GM12878 (cell line): ENCODE measurements around the gene PRKCE.

Experiments
- ASH2L ChIP-seq: fragments of 300-600, 200-600 bp; sonication (generic); IDR thresholded peaks from 2 replicates; pipeline ENCODE4 v1.6.1; 2017; ENCODE audit warnings: low read depth, mild to moderate bottlenecking, borderline replicate concordance
- CBX5 ChIP-seq: sonication (generic); IDR thresholded peaks from 2 replicates; pipeline ENCODE4 v1.6.1; 2016; ENCODE audit warnings: low read depth, moderate library complexity, mild to moderate bottlenecking, inconsistent platforms
- EZH2 ChIP-seq: IDR thresholded peaks from 2 replicates; pipeline ENCODE4 v1.6.1; 2012; ENCODE audit warnings: low read depth, mild to moderate bottlenecking, control low read depth, inconsistent platforms, low read length, borderline replicate concordance; ENCODE audit not compliant: control insufficient read depth
- FOXM1 ChIP-seq: IDR thresholded peaks from 2 replicates; pipeline ENCODE4 v1.6.1; 2012; ENCODE audit warnings: low read depth, mild to moderate bottlenecking, inconsistent platforms, low read length, moderate library complexity
- NRF1 ChIP-seq: conservative IDR thresholded peaks from 2 replicates; pipeline ENCODE4 v1.6.1; 2011; ENCODE audit warnings: mild to moderate bottlenecking, low read depth, low read length, improper control_type of control experiment
- POLR2A ChIP-seq: IDR thresholded peaks from 2 replicates; pipeline ENCODE4 v1.6.1; 2011; ENCODE audit warnings: low read depth, mild to moderate bottlenecking, low read length
- TF ChIP-seq, protein P1 (sequence below), 3 experiments: IDR thresholded peaks in 2 of 3; conservative IDR thresholded peaks in 1 of 3; 2 replicates each; pipeline ENCODE4 v1.5.1; 2011; ENCODE audit warnings: low read depth in 3 of 3, low read length in 3 of 3, mild to moderate bottlenecking in 3 of 3, control low read depth in 2 of 3, moderate library complexity in 2 of 3, inconsistent platforms in 1 of 3, mixed read lengths in 1 of 3; ENCODE audit not compliant: control insufficient read depth in 2 of 3, insufficient read depth in 1 of 3; ENCODE audit errors: extremely low read depth in 1 of 3
- TF ChIP-seq, protein P2 (sequence below): IDR thresholded peaks from 2 replicates; pipeline ENCODE4 v1.6.1; 2012; ENCODE audit warnings: mild to moderate bottlenecking, low read depth, low read length

DNA sequence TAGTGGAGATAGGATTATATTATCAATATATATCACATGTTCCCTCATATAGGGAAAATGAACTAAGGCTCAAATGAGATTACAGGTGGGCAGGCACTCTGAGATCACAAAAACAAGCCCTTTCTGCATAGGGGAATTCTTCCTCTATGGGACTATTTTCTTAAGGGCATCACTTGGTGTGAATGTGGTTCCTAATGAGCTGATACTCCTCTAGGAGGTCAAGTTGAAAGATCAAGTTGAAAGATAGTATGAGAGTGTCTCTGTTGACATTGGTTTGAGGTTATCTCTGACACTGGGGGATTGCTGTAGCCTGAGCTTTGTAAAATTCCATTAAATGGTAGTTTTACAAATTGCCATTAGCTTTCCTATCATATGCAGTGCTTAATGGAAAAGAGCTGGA, 270.4 kb downstream of the PRKCE start:
- TF ChIP-seq, protein P1, sequence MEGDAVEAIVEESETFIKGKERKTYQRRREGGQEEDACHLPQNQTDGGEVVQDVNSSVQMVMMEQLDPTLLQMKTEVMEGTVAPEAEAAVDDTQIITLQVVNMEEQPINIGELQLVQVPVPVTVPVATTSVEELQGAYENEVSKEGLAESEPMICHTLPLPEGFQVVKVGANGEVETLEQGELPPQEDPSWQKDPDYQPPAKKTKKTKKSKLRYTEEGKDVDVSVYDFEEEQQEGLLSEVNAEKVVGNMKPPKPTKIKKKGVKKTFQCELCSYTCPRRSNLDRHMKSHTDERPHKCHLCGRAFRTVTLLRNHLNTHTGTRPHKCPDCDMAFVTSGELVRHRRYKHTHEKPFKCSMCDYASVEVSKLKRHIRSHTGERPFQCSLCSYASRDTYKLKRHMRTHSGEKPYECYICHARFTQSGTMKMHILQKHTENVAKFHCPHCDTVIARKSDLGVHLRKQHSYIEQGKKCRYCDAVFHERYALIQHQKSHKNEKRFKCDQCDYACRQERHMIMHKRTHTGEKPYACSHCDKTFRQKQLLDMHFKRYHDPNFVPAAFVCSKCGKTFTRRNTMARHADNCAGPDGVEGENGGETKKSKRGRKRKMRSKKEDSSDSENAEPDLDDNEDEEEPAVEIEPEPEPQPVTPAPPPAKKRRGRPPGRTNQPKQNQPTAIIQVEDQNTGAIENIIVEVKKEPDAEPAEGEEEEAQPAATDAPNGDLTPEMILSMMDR (IDR thresholded peaks at IDR 0.05 in 2 of 3, conservative IDR thresholded peaks at IDR 0.05 in 1 of 3; ENCODE audit: control insufficient read depth in 2 of 3, extremely low read depth in 1 of 3, insufficient read depth in 1 of 3, low read depth in 3 of 3, low read length in 3 of 3) = no peak
- TF ChIP-seq FOXM1 (no peak), POLR2A (no peak), EZH2 (no peak), CBX5 (no peak), NRF1 (no peak), ASH2L (no peak)
- TF ChIP-seq, protein P2, sequence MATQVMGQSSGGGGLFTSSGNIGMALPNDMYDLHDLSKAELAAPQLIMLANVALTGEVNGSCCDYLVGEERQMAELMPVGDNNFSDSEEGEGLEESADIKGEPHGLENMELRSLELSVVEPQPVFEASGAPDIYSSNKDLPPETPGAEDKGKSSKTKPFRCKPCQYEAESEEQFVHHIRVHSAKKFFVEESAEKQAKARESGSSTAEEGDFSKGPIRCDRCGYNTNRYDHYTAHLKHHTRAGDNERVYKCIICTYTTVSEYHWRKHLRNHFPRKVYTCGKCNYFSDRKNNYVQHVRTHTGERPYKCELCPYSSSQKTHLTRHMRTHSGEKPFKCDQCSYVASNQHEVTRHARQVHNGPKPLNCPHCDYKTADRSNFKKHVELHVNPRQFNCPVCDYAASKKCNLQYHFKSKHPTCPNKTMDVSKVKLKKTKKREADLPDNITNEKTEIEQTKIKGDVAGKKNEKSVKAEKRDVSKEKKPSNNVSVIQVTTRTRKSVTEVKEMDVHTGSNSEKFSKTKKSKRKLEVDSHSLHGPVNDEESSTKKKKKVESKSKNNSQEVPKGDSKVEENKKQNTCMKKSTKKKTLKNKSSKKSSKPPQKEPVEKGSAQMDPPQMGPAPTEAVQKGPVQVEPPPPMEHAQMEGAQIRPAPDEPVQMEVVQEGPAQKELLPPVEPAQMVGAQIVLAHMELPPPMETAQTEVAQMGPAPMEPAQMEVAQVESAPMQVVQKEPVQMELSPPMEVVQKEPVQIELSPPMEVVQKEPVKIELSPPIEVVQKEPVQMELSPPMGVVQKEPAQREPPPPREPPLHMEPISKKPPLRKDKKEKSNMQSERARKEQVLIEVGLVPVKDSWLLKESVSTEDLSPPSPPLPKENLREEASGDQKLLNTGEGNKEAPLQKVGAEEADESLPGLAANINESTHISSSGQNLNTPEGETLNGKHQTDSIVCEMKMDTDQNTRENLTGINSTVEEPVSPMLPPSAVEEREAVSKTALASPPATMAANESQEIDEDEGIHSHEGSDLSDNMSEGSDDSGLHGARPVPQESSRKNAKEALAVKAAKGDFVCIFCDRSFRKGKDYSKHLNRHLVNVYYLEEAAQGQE = no peak
